Omental fat pad (tissue), 4 donors: ENCODE results near the gene TANGO6. TPM values are rescaled to one million over a fixed set of nuclear protein-coding genes. Genes with fewer than 3 reads are reported as not detected.

Experiments used
- ATAC-seq: fragments of 150-250 bp; one replicate; pipeline ENCODE4 v1.9.1; 2016; ENCODE audit warnings: mild to moderate bottlenecking, moderate library complexity; ENCODE audit not compliant: low FRiP score
- DNase-seq: peaks from one replicate; pipeline ENCODE4 v3.0.0-alpha.2; 2019; ENCODE audit warnings: low spot score
- total RNA-seq, 4 donors: library from RNA; depleted of rRNA; stranded (reverse); fragments of >200 nt; gene quantifications; one replicate each; pipeline ENCODE4 v1.1.0, GENCODE V29; 2016
- TF ChIP-seq, protein P1 (sequence below), 3 donors: fragments of 450-650 bp; IDR thresholded peaks; one replicate each; pipeline ENCODE4 v1.5.1; 2016 to 2017; ENCODE audit warnings: antibody characterized with exemption in 3 of 3, mild to moderate bottlenecking in 3 of 3, moderate library complexity in 2 of 3

The TANGO6 gene
- total RNA-seq, 4 donors from 2014 or later, result 15.1 to 26.2 (median 19.8) TPM

DNA sequence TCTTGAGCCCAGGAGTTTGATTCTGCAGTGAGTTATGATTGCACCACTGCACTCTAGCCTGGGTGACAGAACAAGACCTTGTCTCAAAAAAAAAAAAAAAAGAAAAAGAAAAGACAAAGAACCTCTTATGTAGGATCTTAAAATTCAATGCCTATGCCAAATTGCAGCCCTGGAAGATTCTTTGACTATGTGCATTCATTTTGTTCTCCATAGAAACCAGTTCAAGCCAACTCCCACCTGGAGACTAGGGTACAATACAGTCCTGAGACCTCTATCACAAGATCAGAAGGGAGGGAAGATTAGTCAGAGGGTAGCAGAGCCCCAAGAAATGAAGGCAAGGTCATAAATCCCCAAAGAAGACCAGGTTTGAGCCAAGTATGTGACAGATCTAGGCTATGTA, 171.5 kb downstream of the TANGO6 start:
- no peak for ATAC-seq
- no peak for DNase-seq
- TF ChIP-seq, protein P1, sequence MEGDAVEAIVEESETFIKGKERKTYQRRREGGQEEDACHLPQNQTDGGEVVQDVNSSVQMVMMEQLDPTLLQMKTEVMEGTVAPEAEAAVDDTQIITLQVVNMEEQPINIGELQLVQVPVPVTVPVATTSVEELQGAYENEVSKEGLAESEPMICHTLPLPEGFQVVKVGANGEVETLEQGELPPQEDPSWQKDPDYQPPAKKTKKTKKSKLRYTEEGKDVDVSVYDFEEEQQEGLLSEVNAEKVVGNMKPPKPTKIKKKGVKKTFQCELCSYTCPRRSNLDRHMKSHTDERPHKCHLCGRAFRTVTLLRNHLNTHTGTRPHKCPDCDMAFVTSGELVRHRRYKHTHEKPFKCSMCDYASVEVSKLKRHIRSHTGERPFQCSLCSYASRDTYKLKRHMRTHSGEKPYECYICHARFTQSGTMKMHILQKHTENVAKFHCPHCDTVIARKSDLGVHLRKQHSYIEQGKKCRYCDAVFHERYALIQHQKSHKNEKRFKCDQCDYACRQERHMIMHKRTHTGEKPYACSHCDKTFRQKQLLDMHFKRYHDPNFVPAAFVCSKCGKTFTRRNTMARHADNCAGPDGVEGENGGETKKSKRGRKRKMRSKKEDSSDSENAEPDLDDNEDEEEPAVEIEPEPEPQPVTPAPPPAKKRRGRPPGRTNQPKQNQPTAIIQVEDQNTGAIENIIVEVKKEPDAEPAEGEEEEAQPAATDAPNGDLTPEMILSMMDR (IDR thresholded peaks at IDR 0.05), result no peak

DNA sequence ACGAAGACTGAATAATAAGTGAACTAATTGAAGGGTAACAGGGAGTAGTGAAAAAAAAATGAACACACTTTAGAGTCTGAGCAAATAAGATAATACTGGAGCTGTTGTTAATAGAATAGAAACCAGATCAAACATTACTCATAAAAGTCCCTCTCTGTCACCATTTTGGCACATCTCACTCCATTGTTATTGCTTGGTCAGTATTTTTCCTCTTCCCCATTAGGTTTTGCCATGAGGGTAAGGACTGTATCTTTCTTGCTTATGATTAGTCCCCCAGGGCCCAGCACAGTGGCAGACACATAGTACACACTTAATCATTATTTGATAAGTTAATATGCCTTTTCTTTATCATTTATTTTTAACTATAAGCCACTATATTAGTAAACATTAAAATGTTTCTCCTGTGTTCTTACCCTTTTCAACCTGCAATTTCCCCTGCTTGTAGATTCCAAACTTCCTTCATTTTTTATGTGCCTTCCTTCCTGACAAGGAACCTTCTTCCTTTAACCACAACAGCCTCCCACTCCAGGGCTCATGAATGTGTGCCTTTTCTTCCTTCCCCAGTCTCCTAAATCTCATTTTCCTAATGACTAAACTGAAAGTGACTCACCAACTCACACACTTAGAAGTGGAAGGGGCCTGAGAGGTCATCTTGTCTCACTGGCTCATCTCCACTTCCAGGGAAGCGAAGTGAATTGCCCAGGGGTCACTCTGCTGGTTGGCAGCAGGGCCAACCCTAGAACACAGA, 173.9 kb downstream of the TANGO6 start:
- TF ChIP-seq, protein P1 (IDR thresholded peaks at IDR 0.05), result no peak
- DNase-seq (no peak), ATAC-seq (no peak)

DNA sequence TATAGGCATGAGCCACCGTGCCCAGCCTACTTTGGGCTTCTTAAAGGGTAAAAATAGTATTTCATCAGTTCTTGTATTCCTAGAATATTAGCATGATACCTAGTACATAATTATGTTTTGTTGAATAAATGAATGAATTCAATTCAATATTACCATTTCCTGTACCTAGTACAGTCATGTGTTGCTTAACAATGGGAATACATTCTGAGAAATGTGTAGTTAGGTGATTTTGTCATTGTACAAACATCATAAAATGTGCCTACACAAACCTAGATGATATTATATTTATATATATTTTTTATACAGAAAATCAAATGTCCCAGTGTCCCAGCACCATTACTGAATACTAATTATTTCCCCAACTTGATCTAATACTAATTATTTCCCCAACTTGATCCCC, 176.5 kb downstream of the TANGO6 start:
- no peak for ATAC-seq
- TF ChIP-seq, protein P1 (IDR thresholded peaks at IDR 0.05), result no peak
- DNase-seq, result no peak

DNA sequence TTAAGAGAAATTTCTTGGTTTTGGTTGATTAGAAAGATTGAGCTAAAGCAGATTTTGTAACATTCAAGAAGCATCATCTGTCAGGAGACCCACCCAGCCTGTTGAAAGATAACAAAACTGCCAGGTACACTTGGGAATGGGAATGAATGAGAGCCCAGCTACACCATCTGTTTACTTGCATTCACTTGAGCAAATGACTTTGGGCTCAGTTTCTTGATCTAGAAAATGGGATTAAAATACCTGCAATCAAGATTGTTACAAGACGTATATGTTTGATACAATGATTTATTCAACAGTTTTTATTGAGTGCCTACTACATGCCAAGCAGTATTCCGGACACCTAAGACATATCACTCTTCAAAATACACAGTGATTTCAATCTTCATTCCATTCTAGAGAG, 185.8 kb downstream of the TANGO6 start:
- DNase-seq (no peak), ATAC-seq (no peak)
- TF ChIP-seq, protein P1 (IDR thresholded peaks at IDR 0.05), result no peak

DNA sequence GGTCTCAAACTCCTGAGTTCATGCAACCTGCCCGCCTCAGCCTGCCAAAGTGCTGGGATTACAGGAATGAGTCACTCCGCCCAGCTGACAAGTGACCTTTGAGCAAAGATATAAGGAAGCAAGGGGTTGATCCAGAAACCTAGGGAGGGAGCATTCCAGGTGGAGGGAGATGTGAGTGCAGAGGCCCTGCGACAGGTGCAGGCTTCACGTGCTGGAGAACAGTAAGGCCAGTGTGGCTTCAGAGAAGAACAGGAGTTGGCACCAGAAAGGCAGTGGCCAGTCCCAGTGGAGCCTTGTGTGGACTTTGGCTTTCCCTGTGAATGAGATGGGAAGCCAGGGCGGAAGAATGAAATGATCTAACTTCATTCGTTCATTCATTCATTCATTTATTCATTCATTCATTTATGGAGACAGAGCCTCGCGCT, 188.6 kb downstream of the TANGO6 start:
- DNase-seq (no peak), ATAC-seq (no peak)
- TF ChIP-seq, protein P1 (IDR thresholded peaks at IDR 0.05), result no peak

DNA sequence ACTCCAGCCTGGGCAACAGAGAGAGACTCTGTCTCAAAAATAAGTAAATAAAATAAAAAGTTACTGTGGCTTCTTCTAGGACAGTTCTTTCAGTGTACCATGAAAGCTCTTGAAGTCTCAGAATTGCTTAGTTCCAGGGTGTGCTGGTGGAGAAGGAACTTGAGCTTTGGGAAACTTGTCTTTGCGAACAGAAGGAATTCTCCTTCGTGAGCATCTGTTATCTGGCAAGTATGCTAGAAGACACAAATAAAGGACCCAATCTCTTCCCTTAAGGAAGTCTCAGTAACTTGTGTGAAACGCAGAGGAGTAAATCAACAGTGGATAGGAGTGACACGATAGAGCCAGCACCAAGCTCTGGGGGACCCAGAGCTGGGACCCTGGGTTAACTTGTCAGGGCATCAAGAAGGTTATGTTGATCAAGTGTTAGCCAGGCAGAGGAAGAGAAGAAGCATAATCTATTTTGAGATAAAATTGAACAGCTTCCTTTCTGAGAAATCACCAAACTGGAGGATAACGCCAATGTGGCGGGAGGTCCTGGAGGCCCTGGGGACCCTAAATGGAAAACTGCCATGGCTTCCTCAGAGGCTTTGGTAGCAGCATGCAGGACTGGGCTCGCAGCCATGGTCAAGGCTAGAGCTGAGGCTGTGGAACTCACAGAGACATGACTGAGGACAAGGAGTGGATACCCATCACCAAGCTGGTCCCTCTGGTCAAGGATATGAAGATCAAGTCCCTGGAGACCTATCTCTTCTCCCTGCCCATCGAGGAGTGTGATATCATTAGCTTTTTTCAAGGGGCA, 190.0 kb downstream of the TANGO6 start:
- TF ChIP-seq, protein P1 (IDR thresholded peaks at IDR 0.05), result no peak
- no peak for DNase-seq

More for the DNA sequence above, 190.0 kb downstream of the TANGO6 start:
- no peak for ATAC-seq
